Measurements from ENCODE around the gene RTN4RL1.

- no peak for TF ChIP-seq CTCF (IDR thresholded peaks at IDR 0.05)
- TF ChIP-seq POLR2A (IDR thresholded peaks at IDR 0.05) = no peak
These were observed 29.0 kb downstream of the RTN4RL1 start for GRCh38 chr17:1995907-1996799.
